ENCODE results near the gene TTC34. TPM values are rescaled to one million over a fixed set of nuclear protein-coding genes. Genes with fewer than 3 reads are reported as not detected.

Gene TTC34
- total and polyA plus RNA-seq, 10 of the 15 experiments (the other 5 are each of a cell fraction or from before 2014, with no cell fraction given), result 0.03 to 0.49 (median 0.05) TPM; not detected in 2

GRCh38 chr1:2637442-2638145 is 163.9 kb downstream of the TTC34 start:
- Histone ChIP-seq H4K20me1 (ENCODE audit: control insufficient read depth, insufficient read depth) (no peaks in the 10 kb centered on the region), H3K9ac (ENCODE audit: control insufficient read depth, insufficient read depth, low read length) (no peak overlapping the region), H3K27me3 (replicated peaks in 1 of 2; ENCODE audit: control insufficient read depth in 2 of 2, insufficient read depth in 2 of 2, low read length in 1 of 2) (no peaks in the 10 kb centered on the region; a peak in 1 of 4 replicates), H3K36me3 (ENCODE audit: control insufficient read depth in 2 of 2, insufficient read depth in 2 of 2, low read length in 1 of 2) (no peaks in the 10 kb centered on the region), H3K4me1 (ENCODE audit: control insufficient read depth, insufficient read depth, low read length) (peaks cover 6% of the 10 kb centered on the region), H3K27ac (ENCODE audit: control insufficient read depth, insufficient read depth) (no peak overlapping the region), H3K4me3 (no peak overlapping the region), H3K79me2 (ENCODE audit: control insufficient read depth, insufficient read depth, low read length) (peaks cover 4% of the 10 kb centered on the region), H3K9me3 (replicated peaks; ENCODE audit: control insufficient read depth, insufficient read depth, low read length) (no peaks in the 10 kb centered on the region; the same call in 2 of the 3 replicates), H3K4me2 (ENCODE audit: control insufficient read depth, insufficient read depth) (no peak overlapping the region), H2AFZ (ENCODE audit: control insufficient read depth, low read depth, low read length) (no peak overlapping the region)
- FAIRE-seq, result no peak
- TF ChIP-seq ATF2 (IDR thresholded peaks at IDR 0.05; ENCODE audit: low read length) (no peak), CHD2 (IDR thresholded peaks at IDR 0.05; ENCODE audit: borderline replicate concordance, low read depth, low read length) (0 out of 2 replicates have a peak, but pooled peaks have one; percentile 16)
- TF ChIP-seq, protein P1, sequence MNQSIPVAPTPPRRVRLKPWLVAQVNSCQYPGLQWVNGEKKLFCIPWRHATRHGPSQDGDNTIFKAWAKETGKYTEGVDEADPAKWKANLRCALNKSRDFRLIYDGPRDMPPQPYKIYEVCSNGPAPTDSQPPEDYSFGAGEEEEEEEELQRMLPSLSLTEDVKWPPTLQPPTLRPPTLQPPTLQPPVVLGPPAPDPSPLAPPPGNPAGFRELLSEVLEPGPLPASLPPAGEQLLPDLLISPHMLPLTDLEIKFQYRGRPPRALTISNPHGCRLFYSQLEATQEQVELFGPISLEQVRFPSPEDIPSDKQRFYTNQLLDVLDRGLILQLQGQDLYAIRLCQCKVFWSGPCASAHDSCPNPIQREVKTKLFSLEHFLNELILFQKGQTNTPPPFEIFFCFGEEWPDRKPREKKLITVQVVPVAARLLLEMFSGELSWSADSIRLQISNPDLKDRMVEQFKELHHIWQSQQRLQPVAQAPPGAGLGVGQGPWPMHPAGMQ (IDR thresholded peaks at IDR 0.05; ENCODE audit: borderline replicate concordance), result no peak
- intact Hi-C loops (cut with micrococcal nuclease; ENCODE audit: unreplicated experiment) (no loop called here), in situ Hi-C loops (cut with MboI) (no loop called here)
- ChIA-PET CTCF (no interaction called here), SMC1A (ENCODE audit: uncharacterized antibody, unreplicated experiment) (no interaction called here), POLR2A (no interaction called here), RAD21 (ENCODE audit: unreplicated experiment) (no interaction called here)
- no peak for DNase-seq (ENCODE audit: low read depth, low spot score)
- BruUV-seq (replicated peaks), result no TSS peak
- WGBS (ENCODE audit: insufficient coverage, insufficient replicate concordance, low lambda C conversion rate, missing lambda C conversion rate), result 29% methylated on average over 10 of the region's 10 CpGs
- ATAC-seq, result no peak

DNA sequence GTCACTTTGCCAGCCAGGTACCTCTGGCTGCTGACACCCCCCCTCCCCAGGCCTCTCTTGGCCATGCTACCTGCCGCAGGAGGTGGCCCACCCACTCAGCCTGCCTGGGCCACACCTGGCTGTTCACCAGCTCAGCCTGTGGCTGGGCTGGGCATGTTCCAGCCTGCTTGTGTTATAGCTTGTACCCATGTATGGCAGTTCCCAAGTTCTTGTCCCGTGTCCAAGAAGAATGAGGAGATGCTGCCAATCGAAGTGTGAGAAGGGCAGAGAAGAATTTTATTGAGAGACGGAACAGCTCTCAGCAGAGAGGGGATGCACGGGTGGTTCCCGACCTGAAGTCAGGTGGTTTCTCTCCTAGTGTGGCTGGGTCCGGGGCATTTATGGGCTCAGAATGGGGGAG is 164.8 kb downstream of the TTC34 start:
- Histone ChIP-seq H3K4me2 (ENCODE audit: control insufficient read depth, insufficient read depth) (no peak overlapping the region), H4K20me1 (ENCODE audit: control insufficient read depth, insufficient read depth) (no peaks in the 10 kb centered on the region), H3K4me3 (no peak overlapping the region), H2AFZ (ENCODE audit: control insufficient read depth, low read depth, low read length) (no peak overlapping the region), H3K27me3 (replicated peaks in 1 of 2; ENCODE audit: control insufficient read depth in 2 of 2, insufficient read depth in 2 of 2, low read length in 1 of 2) (no peaks in the 10 kb centered on the region; a peak in 1 of 4 replicates), H3K36me3 (ENCODE audit: control insufficient read depth in 2 of 2, insufficient read depth in 2 of 2, low read length in 1 of 2) (no peaks in the 10 kb centered on the region), H3K27ac (ENCODE audit: control insufficient read depth, insufficient read depth) (no peak overlapping the region), H3K4me1 (ENCODE audit: control insufficient read depth, insufficient read depth, low read length) (no peaks in the 10 kb centered on the region; the same call in 1 of the 2 replicates), H3K79me2 (ENCODE audit: control insufficient read depth, insufficient read depth, low read length) (no peaks in the 10 kb centered on the region), H3K9ac (ENCODE audit: control insufficient read depth, insufficient read depth, low read length) (no peak overlapping the region), H3K9me3 (replicated peaks; ENCODE audit: control insufficient read depth, insufficient read depth, low read length) (no peaks in the 10 kb centered on the region; the same call in 2 of the 3 replicates)
- DNase-seq (ENCODE audit: low read depth, low spot score) (no peak), FAIRE-seq (no peak), ATAC-seq (no peak)
- in situ Hi-C loops (cut with MboI), result no loop called here
- intact Hi-C loops (cut with micrococcal nuclease; ENCODE audit: unreplicated experiment), result no loop called here
- ChIA-PET POLR2A (no interaction called here), SMC1A (ENCODE audit: uncharacterized antibody, unreplicated experiment) (no interaction called here), RAD21 (ENCODE audit: unreplicated experiment) (no interaction called here), CTCF (no interaction called here)
- 49% methylated on average over 7 of the region's 7 CpGs for WGBS (ENCODE audit: insufficient coverage, insufficient replicate concordance, low lambda C conversion rate, missing lambda C conversion rate)
- BruUV-seq (replicated peaks), result no TSS peak
- TF ChIP-seq CUX1 (IDR thresholded peaks at IDR 0.05; ENCODE audit: insufficient replicate concordance, low read depth, low read length) (no peak), RCOR1 (conservative IDR thresholded peaks at IDR 0.05; ENCODE audit: low read depth, low read length) (no peak), ASH2L (IDR thresholded peaks at IDR 0.05; ENCODE audit: borderline replicate concordance, low read depth) (no peak), SMAD5 (IDR thresholded peaks at IDR 0.05; ENCODE audit: low read depth) (no peak)

Measured in GM12878 (cell line).